ENCODE data around the gene RPAP3.

The RPAP3 gene

GRCh38 chr12:47705566-47706425 lies at the start of gene RPAP3:
TSS of gene RPAP3 (minus strand) at chr12:47706030. CDS start at chr12:47702840, 3,190 bp downstream.
- DNase-seq (ENCODE audit: low spot score) = peak; percentile 99

GRCh38 chr12:47754881-47755280 lies 49.1 kb upstream of the RPAP3 start:
- DNase-seq (ENCODE audit: low spot score) = no peak

- no peak for DNase-seq (ENCODE audit: low spot score)
Observed at GRCh38 chr12:47754126-47754525, 48.3 kb upstream of the RPAP3 start.

GRCh38 chr12:47753021-47754001 lies 47.5 kb upstream of the RPAP3 start:
- no peak for DNase-seq (ENCODE audit: low spot score)

- DNase-seq (ENCODE audit: low spot score) = peak; percentile 82
Observed at GRCh38 chr12:47752552-47752951, 46.7 kb upstream of the RPAP3 start.

- no peak for DNase-seq (ENCODE audit: low spot score)
Observed at GRCh38 chr12:47752121-47752520, 46.3 kb upstream of the RPAP3 start.

- no peak for DNase-seq (ENCODE audit: low spot score)
Observed at GRCh38 chr12:47751561-47751960, 45.7 kb upstream of the RPAP3 start.

- DNase-seq (ENCODE audit: low spot score) = no peak
Observed at GRCh38 chr12:47750916-47751470, 45.2 kb upstream of the RPAP3 start.

- DNase-seq (ENCODE audit: low spot score) = no peak
Observed at GRCh38 chr12:47750229-47750798, 44.5 kb upstream of the RPAP3 start.

GRCh38 chr12:47748899-47749298 lies 43.1 kb upstream of the RPAP3 start:
- DNase-seq (ENCODE audit: low spot score) = no peak

GRCh38 chr12:47748507-47748828 lies 42.6 kb upstream of the RPAP3 start:
- no peak for DNase-seq (ENCODE audit: low spot score)

- DNase-seq (ENCODE audit: low spot score) = no peak
Observed at GRCh38 chr12:47747596-47748506, 42.0 kb upstream of the RPAP3 start.

- DNase-seq (ENCODE audit: low spot score) = no peak
Observed at GRCh38 chr12:47747126-47747525, 41.3 kb upstream of the RPAP3 start.

GRCh38 chr12:47746523-47746922 lies 40.7 kb upstream of the RPAP3 start:
- no peak for DNase-seq (ENCODE audit: low spot score)

- no peak for DNase-seq (ENCODE audit: low spot score)
Observed at GRCh38 chr12:47746073-47746472, 40.2 kb upstream of the RPAP3 start.

- no peak for DNase-seq (ENCODE audit: low spot score)
Observed at GRCh38 chr12:47745485-47746041, 39.7 kb upstream of the RPAP3 start.

- DNase-seq (ENCODE audit: low spot score) = no peak
Observed at GRCh38 chr12:47744778-47745436, 39.1 kb upstream of the RPAP3 start.

GRCh38 chr12:47744005-47744651 lies 38.3 kb upstream of the RPAP3 start:
- no peak for DNase-seq (ENCODE audit: low spot score)

GRCh38 chr12:47743311-47743860 lies 37.6 kb upstream of the RPAP3 start:
- DNase-seq (ENCODE audit: low spot score) = no peak
